Iris pigment epithelial cell (primary cell): ENCODE results near the gene FAM20C.

Experiments used
- DNase-seq: peaks from one replicate; pipeline ENCODE4 v3.0.0-alpha.2; 2011; ENCODE audit warnings: low read depth

Gene FAM20C

GRCh38 chr7:191981-192649, at the start of gene FAM20C:
Gene FAM20C, plus strand, starts transcription at chr7:192571. Its CDS starts 629 bp downstream, at chr7:193200.
- DNase-seq = peak; percentile 93

- DNase-seq = no peak
Observed at GRCh38 chr7:143145-143751, 49.1 kb upstream of the FAM20C start.

DNA sequence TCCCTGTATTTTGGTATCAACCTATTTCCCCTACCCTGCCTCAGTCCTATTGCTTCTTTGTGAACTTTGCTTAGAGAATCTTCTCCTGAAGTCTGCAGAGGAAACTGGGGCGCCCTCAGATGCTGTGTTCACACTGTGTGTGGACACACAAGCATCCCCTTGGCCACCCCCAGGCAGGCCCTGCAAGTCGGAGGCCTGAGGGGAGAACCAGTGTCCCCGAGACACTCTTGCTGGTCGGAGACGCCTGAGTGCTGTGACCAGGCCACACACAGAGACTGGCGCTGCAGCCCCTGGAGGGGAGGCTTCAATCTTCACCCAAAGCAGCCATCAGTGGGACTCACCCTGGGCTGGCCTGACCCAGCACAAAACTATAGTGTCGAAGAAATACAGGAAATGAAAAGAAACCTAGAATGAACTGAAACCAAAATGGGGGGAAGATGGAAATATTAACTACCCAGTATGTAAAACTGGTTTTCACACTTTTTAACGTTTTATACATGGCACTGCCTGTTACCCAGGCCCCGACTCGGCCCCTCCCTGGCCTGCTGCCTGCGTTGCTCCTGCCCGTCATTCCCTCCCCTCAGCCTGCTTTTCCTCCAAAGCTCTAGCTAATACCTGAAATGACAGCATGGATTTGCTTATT, 48.4 kb upstream of the FAM20C start:
- no peak for DNase-seq

GRCh38 chr7:144454-144826, 47.9 kb upstream of the FAM20C start:
- no peak for DNase-seq

- DNase-seq = no peak
Observed at GRCh38 chr7:145863-146262, 46.5 kb upstream of the FAM20C start.

DNA sequence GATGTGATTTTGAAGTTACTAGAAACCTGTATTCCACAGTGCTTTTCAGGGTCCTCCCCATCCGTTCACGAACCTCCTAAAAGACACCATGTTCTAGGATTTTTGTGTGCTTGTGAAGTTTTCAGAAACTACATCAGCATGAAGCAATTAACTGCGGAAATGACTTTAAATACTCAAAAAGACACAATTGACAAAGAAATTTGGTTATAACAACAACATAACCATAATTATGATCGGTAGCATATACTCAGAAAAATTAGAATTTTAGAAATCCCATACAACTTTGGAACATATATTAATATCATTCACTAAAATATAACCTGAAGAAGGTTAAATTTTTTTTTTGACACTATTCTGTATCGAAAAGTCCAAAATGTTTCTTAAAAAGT, 43.8 kb upstream of the FAM20C start:
- no peak for DNase-seq

GRCh38 chr7:148932-149790, 43.2 kb upstream of the FAM20C start:
- peak; percentile 98 for DNase-seq

GRCh38 chr7:149791-150636, 42.4 kb upstream of the FAM20C start:
- DNase-seq = no peak

DNA sequence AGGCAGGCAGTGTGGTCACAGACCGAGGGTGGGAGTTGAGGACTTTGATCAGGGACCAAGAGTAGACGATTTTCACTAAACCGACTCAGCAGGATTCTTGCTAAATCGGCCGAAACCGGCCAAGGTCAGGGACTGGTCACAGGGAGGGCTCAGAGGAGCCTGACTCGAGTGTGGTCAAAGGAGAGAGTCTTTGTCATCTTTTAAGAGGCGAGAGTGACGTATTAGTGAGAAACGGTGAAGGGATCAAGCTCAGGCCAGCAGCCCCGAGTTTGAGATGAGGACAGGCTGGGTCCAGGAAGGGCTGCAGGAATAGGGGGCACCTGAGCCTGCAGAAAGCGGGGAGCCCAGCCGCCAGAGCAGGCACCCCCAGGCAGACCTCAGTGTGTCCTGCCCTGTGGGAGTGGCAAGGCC, 41.6 kb upstream of the FAM20C start:
- peak; percentile 15 for DNase-seq

GRCh38 chr7:151346-152050, 40.9 kb upstream of the FAM20C start:
- DNase-seq = no peak

DNA sequence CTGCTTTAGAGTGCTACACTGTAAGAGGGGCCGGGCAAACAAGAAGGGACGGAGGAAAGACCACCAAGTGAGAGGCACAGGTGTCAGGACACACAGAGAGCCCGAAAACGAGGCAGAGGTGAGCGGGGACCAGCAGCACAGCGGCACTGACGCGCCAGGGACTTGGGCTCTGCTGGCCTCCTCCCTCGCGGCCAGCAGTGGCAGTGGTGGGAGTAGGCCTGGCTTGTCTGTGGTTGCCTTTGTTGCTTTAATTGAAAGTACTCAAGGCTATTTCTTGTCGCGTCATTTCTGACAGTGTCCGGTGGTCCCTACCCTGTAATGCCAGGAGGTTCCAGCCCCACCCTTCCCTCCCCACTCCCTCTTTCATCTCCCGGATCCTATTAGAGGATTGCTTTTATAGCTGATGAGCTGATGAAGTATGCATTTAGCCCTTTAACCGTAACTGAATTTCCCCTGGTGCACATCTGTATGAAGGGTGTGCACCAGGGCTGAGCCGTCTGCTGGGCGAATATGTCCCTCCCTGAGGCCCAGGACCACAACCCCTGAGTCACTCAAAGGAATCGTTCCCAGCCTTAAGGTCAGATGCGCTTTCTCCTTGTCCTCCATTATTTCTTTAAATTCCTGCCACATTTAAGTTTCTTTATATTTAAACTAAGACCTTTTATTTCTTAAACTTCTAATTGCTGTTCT, 39.5 kb upstream of the FAM20C start:
- no peak for DNase-seq

DNA sequence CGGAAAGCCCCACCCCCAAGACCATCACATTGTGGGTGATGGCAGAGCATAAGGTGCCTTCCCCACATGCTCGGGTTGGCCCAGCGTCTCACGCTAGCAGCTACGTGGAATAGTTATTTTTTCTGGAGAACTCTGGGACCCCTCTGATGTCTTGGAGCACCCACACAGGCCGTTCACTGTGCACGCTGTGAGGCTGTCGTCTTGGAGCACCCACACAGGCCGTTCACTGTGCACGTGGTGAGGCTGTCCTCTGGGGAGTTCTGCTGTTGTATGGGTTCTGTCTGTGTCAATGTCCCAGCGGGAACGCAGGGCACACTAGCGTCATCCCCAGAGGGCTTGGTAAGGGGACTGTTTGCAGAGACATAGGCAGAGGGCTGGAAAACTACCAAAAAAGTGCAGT, 38.8 kb upstream of the FAM20C start:
- no peak for DNase-seq

- DNase-seq = no peak
Observed at GRCh38 chr7:154096-154799, 38.1 kb upstream of the FAM20C start.

DNA sequence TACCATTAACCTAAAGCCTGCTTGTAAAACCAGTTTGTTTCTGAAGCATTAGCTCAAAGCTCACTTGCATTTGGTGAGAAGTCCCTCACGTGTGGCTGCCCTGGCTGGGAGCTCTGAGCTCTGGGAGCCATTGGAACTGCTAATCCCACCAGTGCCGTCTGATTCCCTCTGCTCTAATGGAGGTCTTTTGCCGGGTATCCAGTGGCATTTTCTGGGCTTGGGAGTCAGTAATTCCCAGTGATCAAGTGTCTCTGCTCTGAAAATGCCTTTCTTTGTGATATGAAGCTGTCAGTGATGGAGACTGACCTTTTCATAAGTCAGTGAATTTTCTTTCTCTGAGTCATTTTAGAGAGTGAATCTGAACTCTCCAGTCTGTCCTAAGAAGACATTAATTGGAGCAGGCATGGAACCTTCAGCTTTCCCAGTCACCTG, 36.9 kb upstream of the FAM20C start:
- DNase-seq = peak; percentile 41

DNA sequence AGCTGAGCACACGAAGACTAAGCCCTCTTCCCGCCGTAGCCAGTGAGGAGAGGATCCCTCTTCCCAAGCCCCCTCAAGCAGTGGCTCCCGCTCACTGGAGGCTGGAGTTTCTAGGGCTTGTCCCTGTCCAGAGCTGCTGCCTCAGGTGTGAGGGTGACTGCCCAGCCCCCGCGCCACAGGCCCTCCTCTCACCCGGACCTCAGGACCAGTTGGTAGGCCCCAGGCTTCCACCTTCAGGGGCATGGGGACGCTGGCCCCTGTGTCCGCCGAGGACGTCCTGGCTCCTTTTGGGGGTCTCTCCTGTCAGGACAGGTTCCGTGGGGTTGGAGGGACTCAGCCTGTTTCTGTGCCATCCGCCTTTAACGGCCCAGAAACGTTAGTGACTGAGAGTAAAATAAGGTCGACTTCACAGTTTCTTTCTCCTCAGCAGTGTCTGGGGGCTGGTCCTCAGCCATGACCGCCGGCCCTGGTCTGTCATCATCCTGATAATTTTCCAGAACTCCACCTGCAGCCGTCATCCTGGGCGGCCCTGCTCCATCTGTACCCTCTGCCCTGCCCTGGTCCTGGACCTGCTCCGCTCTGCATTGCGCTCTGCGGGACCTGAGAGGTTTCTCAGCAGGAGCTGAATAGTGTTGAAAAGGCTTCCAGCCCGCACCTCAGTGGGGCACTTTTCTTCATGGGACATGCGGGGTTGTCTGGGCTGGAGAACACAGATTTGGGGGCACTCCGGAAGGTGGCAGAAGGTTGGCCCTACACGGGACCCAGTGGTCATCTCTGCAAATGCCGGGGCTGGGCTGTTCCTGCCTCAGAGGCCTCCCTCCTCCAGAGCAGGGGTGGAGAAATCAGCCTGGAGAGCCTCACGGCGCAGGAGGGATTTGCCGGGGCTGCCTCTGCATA, 36.0 kb upstream of the FAM20C start:
- DNase-seq = no peak

DNA sequence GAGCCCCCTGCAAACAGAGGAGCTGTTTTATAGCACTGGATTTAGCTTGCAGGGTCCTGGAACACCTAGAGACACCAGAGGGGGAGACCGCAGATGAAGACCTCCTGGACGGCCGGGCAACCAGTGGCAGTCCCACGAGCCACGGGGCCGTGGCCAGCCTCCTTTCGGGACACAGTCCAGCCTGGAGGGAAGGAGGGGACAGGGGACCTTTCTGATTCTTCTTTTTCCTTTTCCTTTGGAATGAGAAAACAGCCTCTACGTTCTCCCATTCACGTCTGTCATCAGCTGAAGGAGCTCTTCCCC, 35.4 kb upstream of the FAM20C start:
- no peak for DNase-seq

DNA sequence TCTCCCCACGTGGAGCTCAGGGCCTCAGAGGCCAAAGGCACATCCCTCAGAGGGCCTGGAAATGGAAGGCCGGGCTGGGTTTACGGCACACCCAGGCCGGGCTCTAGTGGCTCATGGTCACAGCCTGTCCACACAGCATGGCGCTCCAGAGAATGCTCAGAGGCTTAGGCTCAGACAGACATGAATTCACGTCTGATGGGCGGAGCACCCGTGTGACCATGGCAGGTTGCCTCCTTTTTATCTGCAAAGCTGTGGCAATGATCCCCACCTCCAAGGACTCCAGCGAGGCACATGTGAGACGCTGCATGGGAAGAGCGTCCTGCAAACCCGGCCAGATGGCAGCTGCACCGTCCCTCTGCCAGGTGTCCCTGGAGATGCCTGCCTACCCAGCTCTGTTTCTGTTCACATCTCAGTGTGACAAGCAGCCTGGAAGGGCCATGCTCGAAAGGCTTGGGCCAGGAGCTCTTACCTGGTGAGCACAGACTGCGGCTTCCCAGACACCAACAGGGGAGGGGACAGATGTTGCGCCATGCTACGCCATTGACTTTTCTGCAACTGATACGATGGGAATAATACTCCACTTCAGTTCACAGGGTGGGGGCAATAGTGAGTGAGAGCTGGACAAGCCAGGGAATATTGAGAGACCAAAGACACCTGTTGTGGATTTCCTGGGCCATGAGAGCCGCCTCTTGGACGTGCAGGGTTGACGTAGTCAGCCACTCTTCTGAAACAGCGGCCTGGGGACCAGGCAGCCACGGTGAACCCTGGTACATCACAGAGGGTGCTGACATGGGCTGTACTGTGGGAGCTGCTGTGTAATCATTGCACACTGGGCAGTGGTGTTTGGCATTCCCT, 34.4 kb upstream of the FAM20C start:
- no peak for DNase-seq

- DNase-seq = no peak
Observed at GRCh38 chr7:158771-159170, 33.6 kb upstream of the FAM20C start.
